GM18858 (cell line): ENCODE results near the gene ANK2.

ENCODE experiments used
- ATAC-seq: cut with Tn5 transposase; IDR thresholded peaks from one replicate; pipeline ENCODE4 v1.9.1; 2021; ENCODE audit not compliant: unreplicated experiment

ANK2 gene

GRCh38 chr4:113433116-113433515 is 383.7 kb downstream of the ANK2 start:
- no peak for ATAC-seq
